Measurements from ENCODE around the gene LARP4. TPM values are rescaled to one million over a fixed set of nuclear protein-coding genes. Genes with fewer than 3 reads are reported as not detected.
"Not testable (repeated sequence)": the region's sequence is repeated elsewhere in the genome, so short reads cannot be mapped to it uniquely, and the experiment has no call there.

Gene LARP4
- total RNA-seq, 1 donor from 2014 or later, result 62.2 TPM

DNA sequence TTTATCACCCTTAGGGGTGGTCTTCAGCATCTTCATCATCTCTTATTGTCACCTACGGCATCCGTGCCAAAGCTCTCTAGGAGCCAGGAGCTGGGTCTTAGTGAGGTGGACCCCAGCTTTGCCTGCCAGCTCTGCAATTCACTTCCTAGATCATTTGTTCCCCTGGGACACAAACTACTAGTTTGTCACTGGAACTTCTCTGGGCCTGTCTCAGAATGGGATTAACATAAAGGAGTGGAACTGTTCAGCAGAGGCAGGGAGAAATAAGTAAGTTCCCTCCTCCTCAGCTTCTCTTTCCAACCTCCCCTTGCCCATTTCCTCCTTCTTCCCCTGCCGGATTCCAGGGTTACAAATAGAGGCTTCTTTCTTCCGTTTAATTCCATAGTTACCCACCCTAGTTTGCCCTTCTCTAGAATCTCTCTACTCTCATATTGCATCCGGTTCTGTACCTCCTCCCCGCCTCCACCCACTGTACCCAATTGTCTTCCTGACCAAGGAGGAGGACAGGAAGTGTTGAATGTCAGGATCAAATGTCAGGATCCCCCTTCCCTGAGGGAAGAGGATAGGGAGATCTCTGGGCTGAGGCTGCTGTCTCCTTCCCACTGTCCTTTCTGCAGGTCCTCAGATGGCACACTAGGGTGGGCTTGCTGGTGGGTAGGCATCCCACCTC lies 25.0 kb downstream of the LARP4 start:
- Histone ChIP-seq H3K4me1 (peaks cover 20% of the 10 kb centered on the region), H3K4me3 (no peak overlapping the region), H3K27me3 (ENCODE audit: low read depth) (no peaks in the 10 kb centered on the region), H3K36me3 (peaks cover 43% of the 10 kb centered on the region), H3K27ac (no peak overlapping the region), H3K9me3 (no peaks in the 10 kb centered on the region)
- TF ChIP-seq, protein P1, sequence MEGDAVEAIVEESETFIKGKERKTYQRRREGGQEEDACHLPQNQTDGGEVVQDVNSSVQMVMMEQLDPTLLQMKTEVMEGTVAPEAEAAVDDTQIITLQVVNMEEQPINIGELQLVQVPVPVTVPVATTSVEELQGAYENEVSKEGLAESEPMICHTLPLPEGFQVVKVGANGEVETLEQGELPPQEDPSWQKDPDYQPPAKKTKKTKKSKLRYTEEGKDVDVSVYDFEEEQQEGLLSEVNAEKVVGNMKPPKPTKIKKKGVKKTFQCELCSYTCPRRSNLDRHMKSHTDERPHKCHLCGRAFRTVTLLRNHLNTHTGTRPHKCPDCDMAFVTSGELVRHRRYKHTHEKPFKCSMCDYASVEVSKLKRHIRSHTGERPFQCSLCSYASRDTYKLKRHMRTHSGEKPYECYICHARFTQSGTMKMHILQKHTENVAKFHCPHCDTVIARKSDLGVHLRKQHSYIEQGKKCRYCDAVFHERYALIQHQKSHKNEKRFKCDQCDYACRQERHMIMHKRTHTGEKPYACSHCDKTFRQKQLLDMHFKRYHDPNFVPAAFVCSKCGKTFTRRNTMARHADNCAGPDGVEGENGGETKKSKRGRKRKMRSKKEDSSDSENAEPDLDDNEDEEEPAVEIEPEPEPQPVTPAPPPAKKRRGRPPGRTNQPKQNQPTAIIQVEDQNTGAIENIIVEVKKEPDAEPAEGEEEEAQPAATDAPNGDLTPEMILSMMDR (IDR thresholded peaks at IDR 0.05), result no peak
- DNase-seq (no peak), ATAC-seq (peak in 1 of 2 donors; percentile 7)
- intact Hi-C loops (cut with DNase I), result no loop called here

DNA sequence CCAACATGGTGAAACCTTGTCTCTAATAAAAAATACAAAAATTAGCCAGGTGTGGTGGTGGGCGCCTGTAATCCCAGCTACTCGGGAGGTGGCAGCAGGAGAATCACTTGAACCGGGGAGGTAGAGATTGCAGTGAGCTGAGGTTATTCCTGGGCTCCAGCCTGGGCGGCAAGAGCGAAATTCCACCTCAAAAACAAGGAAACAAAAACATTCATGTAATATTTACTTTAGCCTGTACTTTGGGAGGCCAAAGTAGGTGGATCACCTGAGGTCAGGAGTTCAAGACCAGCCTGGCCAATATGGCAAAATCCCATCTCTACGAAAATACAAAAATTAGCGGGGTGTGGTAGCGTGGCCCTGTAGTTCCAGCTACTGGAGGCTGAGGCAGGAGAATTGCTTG lies 31.0 kb downstream of the LARP4 start:
- H3K4me1 ChIP-seq; H3K27ac ChIP-seq; intact Hi-C loops (cut with DNase I); H3K4me3 ChIP-seq; ATAC-seq; H3K9me3 ChIP-seq; DNase-seq; H3K27me3 ChIP-seq (ENCODE audit: low read depth): not testable (repeated sequence)
- peaks cover 89% of the 10 kb centered on the region for H3K36me3 ChIP-seq

DNA sequence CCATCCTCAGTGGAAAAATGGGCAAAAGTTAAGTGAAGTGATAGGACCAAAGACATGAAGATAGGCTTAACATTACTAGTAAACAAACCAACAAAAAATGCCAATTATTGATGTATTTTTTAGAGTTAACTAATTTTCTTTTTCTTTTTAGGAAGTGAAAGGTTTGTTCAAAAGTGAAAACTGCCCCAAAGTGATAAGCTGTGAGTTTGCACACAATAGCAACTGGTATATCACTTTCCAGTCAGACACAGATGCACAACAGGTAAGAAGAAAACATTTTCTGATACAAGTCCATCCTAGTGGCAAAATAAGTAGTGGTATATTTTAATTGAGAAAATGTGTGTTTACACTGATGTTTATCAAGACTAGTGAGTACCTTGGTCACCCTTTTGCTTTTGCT lies 39.6 kb downstream of the LARP4 start:
- intact Hi-C loops (cut with DNase I), result no loop called here
- no peak for ATAC-seq
- Histone ChIP-seq H3K4me3 (no peak overlapping the region), H3K27me3 (ENCODE audit: low read depth) (no peaks in the 10 kb centered on the region), H3K4me1 (no peaks in the 10 kb centered on the region), H3K9me3 (no peaks in the 10 kb centered on the region), H3K27ac (no peak overlapping the region), H3K36me3 (peaks cover 97% of the 10 kb centered on the region)
- TF ChIP-seq, protein P1 (IDR thresholded peaks at IDR 0.05), result no peak
- DNase-seq, result no peak

DNA sequence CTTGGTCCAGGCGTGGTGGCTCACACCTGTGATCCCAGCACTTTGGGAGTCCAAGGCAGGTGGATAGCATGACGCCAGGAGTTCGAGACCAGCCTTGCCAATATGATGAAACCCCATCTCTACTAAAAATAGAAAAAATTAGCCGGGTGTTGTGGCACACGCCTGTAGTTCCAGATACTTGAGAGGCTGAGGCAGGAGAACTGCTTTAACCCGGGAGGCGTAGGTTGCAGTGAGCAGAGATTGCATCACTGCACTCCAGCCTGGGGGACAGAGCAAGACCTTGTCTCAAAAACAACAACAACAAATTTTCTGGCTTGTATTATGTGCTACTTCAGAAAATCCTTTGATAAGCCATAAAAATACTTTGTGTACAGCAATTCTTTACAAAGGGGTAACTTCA lies 41.1 kb downstream of the LARP4 start:
- Histone ChIP-seq H3K27me3 (ENCODE audit: low read depth) (no peaks in the 10 kb centered on the region), H3K27ac (no peak overlapping the region), H3K36me3 (peaks cover 92% of the 10 kb centered on the region), H3K9me3 (no peaks in the 10 kb centered on the region), H3K4me1 (no peaks in the 10 kb centered on the region), H3K4me3 (no peak overlapping the region)
- no peak for DNase-seq
- TF ChIP-seq, protein P1 (IDR thresholded peaks at IDR 0.05), result no peak
- no peak for ATAC-seq
- intact Hi-C loops (cut with DNase I), result no loop called here

DNA sequence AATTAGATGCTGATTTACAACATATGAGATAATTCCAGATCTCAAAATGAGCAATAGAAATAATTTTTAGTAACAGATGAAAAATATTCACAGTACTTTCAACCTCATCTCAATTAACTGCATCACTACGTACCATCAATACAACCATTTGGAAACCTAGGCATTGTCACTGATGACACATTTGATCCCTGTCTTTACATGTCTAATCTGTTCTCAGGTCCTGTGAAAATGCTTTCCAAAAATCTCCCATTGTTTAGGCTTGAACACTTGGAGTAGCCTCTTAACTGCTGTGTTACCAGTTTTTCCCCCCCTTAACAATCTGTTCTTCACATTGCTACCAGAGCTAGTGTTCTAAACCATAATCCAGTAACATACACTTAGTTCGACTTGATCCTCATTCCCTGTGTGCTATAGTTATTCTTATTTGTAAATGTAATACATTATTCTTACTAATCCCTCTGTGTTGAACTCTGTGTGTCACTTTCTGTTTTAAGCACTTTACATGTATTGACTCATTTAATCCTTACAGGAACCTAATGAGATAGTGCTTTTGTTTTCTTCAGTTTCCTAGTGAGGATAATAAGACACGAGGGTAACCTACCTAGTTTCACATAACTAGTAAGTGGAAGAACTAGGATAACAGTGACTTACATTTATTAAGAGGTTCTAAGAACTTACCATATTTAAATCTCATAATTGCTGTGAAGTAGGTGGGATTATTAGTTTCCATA lies 41.7 kb downstream of the LARP4 start:
- Histone ChIP-seq H3K36me3 (peaks cover 92% of the 10 kb centered on the region), H3K4me1 (no peaks in the 10 kb centered on the region), H3K27me3 (ENCODE audit: low read depth) (no peaks in the 10 kb centered on the region), H3K27ac (no peak overlapping the region), H3K9me3 (no peaks in the 10 kb centered on the region), H3K4me3 (no peak overlapping the region)
- TF ChIP-seq, protein P1 (IDR thresholded peaks at IDR 0.05), result no peak
- DNase-seq (no peak), ATAC-seq (no peak)
- intact Hi-C loops (cut with DNase I), result no loop called here

DNA sequence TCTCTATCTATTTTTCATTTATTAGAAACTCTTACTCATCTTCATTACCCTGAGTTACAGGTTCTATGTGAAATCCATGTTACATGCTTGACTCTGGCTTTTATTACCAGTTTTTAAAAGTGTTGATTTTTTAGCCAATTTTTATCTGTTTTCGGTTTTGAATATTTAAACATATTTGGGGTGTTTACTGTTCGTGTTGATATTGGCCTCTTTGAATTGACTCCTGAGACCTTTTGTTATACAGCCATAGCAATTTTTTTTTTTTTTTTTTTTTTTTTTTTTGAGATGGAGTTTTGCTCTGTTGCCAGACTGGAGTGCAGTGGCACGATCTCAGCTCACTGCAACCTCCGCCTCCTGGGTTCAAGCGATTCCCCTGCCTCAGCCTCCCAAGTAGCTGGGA lies 49.0 kb downstream of the LARP4 start:
- H3K36me3 ChIP-seq, result peaks cover 86% of the 10 kb centered on the region
- H3K27ac ChIP-seq; H3K4me1 ChIP-seq; H3K4me3 ChIP-seq; H3K9me3 ChIP-seq; intact Hi-C loops (cut with DNase I); H3K27me3 ChIP-seq (ENCODE audit: low read depth); ATAC-seq; DNase-seq: not testable (repeated sequence)
